Spleen (tissue), 11 donors: Measurements from ENCODE around the gene AWAT2. TPM values are rescaled to one million over a fixed set of nuclear protein-coding genes. Genes with fewer than 3 reads are reported as not detected.

Experiments used
- DNase-seq: peaks from one replicate; pipeline ENCODE4 v3.0.0-alpha.2; 2020
- H3K27ac ChIP-seq, 8 donors: fragments of 200-600 bp; sonication (generic) in 7 of 8; 1 replicate in 4 of 8; 2 replicates in 4 of 8; pipeline versions ENCODE4 v1.5.0 to v1.8.0; 2016 to 2021; ENCODE audit warnings: inconsistent platforms in 4 of 8, mild to moderate bottlenecking in 4 of 8, moderate library complexity in 1 of 8
- H3K27me3 ChIP-seq, 7 donors: fragments of 200-600 bp; sonication (generic) in 6 of 7; replicated peaks in 1 of 7; 1 replicate in 4 of 7; 2 replicates in 3 of 7; pipeline versions ENCODE4 v1.5.0 to v1.8.0; 2016 to 2021; ENCODE audit warnings: inconsistent platforms in 3 of 7, mild to moderate bottlenecking in 1 of 7
- H3K36me3 ChIP-seq, 6 donors: fragments of 200-600 bp; sonication (generic) in 5 of 6; 1 replicate in 4 of 6; 2 replicates in 2 of 6; pipeline versions ENCODE4 v1.5.0 to v1.8.0; 2016 to 2021; ENCODE audit warnings: inconsistent platforms in 2 of 6
- H3K4me1 ChIP-seq, 6 donors: fragments of 200-600 bp; sonication (generic) in 5 of 6; 1 replicate in 3 of 6; 2 replicates in 3 of 6; pipeline versions ENCODE4 v1.5.0 to v1.8.0; 2016 to 2021; ENCODE audit warnings: inconsistent platforms in 3 of 6
- H3K4me3 ChIP-seq, 8 donors: fragments of 200-600 bp; sonication (generic) in 7 of 8; 1 replicate in 4 of 8; 2 replicates in 4 of 8; pipeline versions ENCODE4 v1.5.0 to v1.8.0; 2016 to 2021; ENCODE audit warnings: inconsistent platforms in 4 of 8, mild to moderate bottlenecking in 4 of 8, moderate library complexity in 2 of 8
- H3K9me3 ChIP-seq, 8 donors: fragments of 200-600 bp; sonication (generic) in 7 of 8; 1 replicate in 4 of 8; 2 replicates in 4 of 8; pipeline versions ENCODE4 v1.5.0 to v1.8.0; 2016 to 2021; ENCODE audit warnings: inconsistent platforms in 4 of 8
- POLR2A ChIP-seq, 3 donors: fragments of 450-650 bp; IDR thresholded peaks; one replicate each; pipeline ENCODE4 v1.5.1; 2017; ENCODE audit warnings: antibody characterized with exemption in 3 of 3, mild to moderate bottlenecking in 1 of 3
- POLR2AphosphoS5 ChIP-seq, 3 donors: sonication (generic); formaldehyde crosslinking; IDR thresholded peaks; one replicate each; pipeline ENCODE4 v1.5.1; 2017; ENCODE audit warnings: antibody characterized with exemption in 3 of 3
- WGBS, 5 donors: extraction: QIAGEN DNeasy Blood & Tissue Kit in 3 of 5; methylation state at CpG; one replicate each; pipeline versions ENCODE4 v1.1.5 to v1.1.7; 2013 to 2018; 5-methylcytosine and 5-hydroxymethylcytosine counted together
- intact Hi-C: fragments of 100-400 bp; cut with DNase I; formaldehyde crosslinking; loops from one replicate; pipeline ENCODE4 v1.15.0; 2023; ENCODE audit warnings: low total_unique reads
- polyA plus RNA-seq, 3 donors: library from polyadenylated mRNA; stranded (reverse); fragments of 200-250 nt; gene quantifications; one replicate each; pipeline ENCODE4 v1.2.1, GENCODE V29; 2013
- total RNA-seq, 7 donors: library from RNA; depleted of rRNA in 3 of 7; stranded (reverse); fragments of >200 nt in 3 of 7; fragmentation: NEBNext Ultra II Directional in 4 of 7; extraction: Animal tissue kit (Norgen Biotek cat#: 25700) in 4 of 7; gene quantifications; one replicate each; pipeline versions ENCODE4 v1.1.0 to v1.2.1, GENCODE V29; 2016 to 2021
- TF ChIP-seq, protein P1 (sequence below), 11 experiments: fragments of 200-600 bp in 7 of 11; fragments of 450-650 bp in 4 of 11; sonication (generic) in 4 of 11; IDR thresholded peaks in 8 of 11; conservative IDR thresholded peaks in 3 of 11; 1 replicate in 7 of 11; 2 replicates in 4 of 11; pipeline versions ENCODE4 v1.4.0 to v1.8.0; 2016 to 2021; ENCODE audit warnings: antibody characterized with exemption in 11 of 11, inconsistent platforms in 4 of 11, mild to moderate bottlenecking in 1 of 11
- donor health status: healthy with polysubstance abuse.
- donor health status: DM: no; HTN: no; CAD: no; lungs with moderate emphysema.
- donor health status: DM: no; HTN: no; CAD: no.
- donor health status: Bipolar disorder and iron deficiency.
- donor health status: healthy.
- donor health status: DM: no; HTN: no; CAD: no.
- donor health status: DM: yes; HTN: yes; CAD: no.

AWAT2 gene
- total and polyA plus RNA-seq, 10 donors: not detected

DNA sequence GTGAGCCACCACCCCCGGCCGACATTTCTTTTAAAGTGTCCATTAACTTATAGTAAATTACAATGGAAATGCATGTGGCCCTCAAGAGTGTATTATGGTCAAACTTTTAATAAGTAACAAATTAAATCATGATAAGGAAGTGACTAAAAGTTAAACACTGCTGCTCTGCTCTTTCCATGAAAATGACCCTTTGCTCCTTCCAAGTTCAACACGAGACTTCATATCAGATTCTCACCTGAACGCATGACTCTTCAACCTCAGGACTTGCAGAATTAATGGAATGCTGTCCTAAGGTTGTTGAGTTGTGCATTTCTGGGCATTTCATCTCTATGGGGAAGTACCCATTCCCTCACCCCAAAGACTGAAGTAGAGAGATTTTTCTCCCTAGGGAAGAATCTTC is 27.1 kb downstream of the AWAT2 start:
- 84 to 98% (median 94%) methylated on average over 4 of the region's 4 CpGs for WGBS, 5 donors
- Histone ChIP-seq H3K27me3 (no peaks in the 10 kb centered on the region), H3K4me3 (no peak overlapping the region), H3K4me1 (peaks cover 0 to 12% (median 0%) of the 10 kb centered on the region in 6 donors), H3K36me3 (no peaks in the 10 kb centered on the region), H3K27ac (no peak overlapping the region), H3K9me3 (peaks cover 0 to 4% (median 0%) of the 10 kb centered on the region in 8 donors)
- intact Hi-C loops: no loop called here
- no peak for DNase-seq
- TF ChIP-seq POLR2AphosphoS5 (IDR thresholded peaks at IDR 0.05) (no peak), POLR2A (IDR thresholded peaks at IDR 0.05) (no peak)
- TF ChIP-seq, protein P1, sequence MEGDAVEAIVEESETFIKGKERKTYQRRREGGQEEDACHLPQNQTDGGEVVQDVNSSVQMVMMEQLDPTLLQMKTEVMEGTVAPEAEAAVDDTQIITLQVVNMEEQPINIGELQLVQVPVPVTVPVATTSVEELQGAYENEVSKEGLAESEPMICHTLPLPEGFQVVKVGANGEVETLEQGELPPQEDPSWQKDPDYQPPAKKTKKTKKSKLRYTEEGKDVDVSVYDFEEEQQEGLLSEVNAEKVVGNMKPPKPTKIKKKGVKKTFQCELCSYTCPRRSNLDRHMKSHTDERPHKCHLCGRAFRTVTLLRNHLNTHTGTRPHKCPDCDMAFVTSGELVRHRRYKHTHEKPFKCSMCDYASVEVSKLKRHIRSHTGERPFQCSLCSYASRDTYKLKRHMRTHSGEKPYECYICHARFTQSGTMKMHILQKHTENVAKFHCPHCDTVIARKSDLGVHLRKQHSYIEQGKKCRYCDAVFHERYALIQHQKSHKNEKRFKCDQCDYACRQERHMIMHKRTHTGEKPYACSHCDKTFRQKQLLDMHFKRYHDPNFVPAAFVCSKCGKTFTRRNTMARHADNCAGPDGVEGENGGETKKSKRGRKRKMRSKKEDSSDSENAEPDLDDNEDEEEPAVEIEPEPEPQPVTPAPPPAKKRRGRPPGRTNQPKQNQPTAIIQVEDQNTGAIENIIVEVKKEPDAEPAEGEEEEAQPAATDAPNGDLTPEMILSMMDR (IDR thresholded peaks at IDR 0.05 in 8 of 11, conservative IDR thresholded peaks at IDR 0.05 in 3 of 11): no peak

GRCh38 chrX:70016513-70016912 is 33.2 kb downstream of the AWAT2 start:
- TF ChIP-seq, protein P1 (IDR thresholded peaks at IDR 0.05 in 8 of 11, conservative IDR thresholded peaks at IDR 0.05 in 3 of 11): no peak
- TF ChIP-seq POLR2A (IDR thresholded peaks at IDR 0.05) (no peak), POLR2AphosphoS5 (IDR thresholded peaks at IDR 0.05) (no peak)
- H3K27me3 ChIP-seq: peaks cover 0 to 28% (median 0%) of the 10 kb centered on the region in 7 donors
- WGBS, 5 donors: 72 to 85% (median 78%) methylated on average over 2 of the region's 2 CpGs
- intact Hi-C loops: no loop called here
- H3K27ac ChIP-seq: no peak overlapping the region
- H3K36me3 ChIP-seq: no peaks in the 10 kb centered on the region
- no peaks in the 10 kb centered on the region for H3K4me1 ChIP-seq
- H3K4me3 ChIP-seq: no peak overlapping the region
- H3K9me3 ChIP-seq: peaks cover 0 to 4% (median 0%) of the 10 kb centered on the region in 8 donors
- no peak for DNase-seq

- intact Hi-C loops: no loop called here
- H3K9me3 ChIP-seq: peaks cover 0 to 4% (median 0%) of the 10 kb centered on the region in 8 donors
- no peak overlapping the region for H3K27ac ChIP-seq
- no peak for DNase-seq
- H3K36me3 ChIP-seq: no peaks in the 10 kb centered on the region
- peaks cover 0 to 28% (median 0%) of the 10 kb centered on the region in 7 donors for H3K27me3 ChIP-seq
- 59 to 83% (median 64%) methylated on average over 2 to 5 of the region's 5 CpGs for WGBS, 5 donors
- no peak overlapping the region for H3K4me3 ChIP-seq
- H3K4me1 ChIP-seq: no peaks in the 10 kb centered on the region
- TF ChIP-seq, protein P1 (IDR thresholded peaks at IDR 0.05 in 8 of 11, conservative IDR thresholded peaks at IDR 0.05 in 3 of 11): no peak
- no peak for TF ChIP-seq POLR2A (IDR thresholded peaks at IDR 0.05)
- no peak for TF ChIP-seq POLR2AphosphoS5 (IDR thresholded peaks at IDR 0.05)
Observed at GRCh38 chrX:70013466-70014381, 36.0 kb downstream of the AWAT2 start.

DNA sequence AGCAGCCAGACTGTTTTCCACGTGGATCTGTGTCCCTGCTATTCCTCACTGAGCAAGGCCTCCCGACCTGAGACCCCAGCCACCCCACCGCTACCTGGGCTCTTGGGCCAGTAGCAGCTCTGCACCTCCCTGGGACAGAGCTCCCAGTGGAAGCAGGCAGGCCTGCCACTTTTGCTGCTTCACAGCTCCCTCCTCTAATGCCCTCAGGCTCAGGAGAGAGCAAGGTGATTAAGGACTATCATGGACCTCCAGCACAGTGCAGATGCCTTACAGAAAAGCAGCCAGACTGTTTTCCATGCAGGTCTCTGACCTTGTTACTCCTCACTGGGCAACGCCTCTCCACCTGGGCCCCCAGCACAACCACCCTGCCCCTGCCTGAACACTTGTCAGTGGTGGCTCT is 37.0 kb downstream of the AWAT2 start:
- H3K36me3 ChIP-seq: no peaks in the 10 kb centered on the region
- DNase-seq: no peak
- no peak overlapping the region for H3K27ac ChIP-seq
- intact Hi-C loops: no loop called here
- peaks cover 0 to 28% (median 0%) of the 10 kb centered on the region in 7 donors for H3K27me3 ChIP-seq
- no peaks in the 10 kb centered on the region for H3K4me1 ChIP-seq
- no peaks in the 10 kb centered on the region for H3K9me3 ChIP-seq
- WGBS, 5 donors: 54 to 86% (median 68%) methylated on average over 1 to 4 of the region's 4 CpGs
- H3K4me3 ChIP-seq: no peak overlapping the region
- TF ChIP-seq POLR2A (IDR thresholded peaks at IDR 0.05) (no peak), POLR2AphosphoS5 (IDR thresholded peaks at IDR 0.05) (no peak)
- TF ChIP-seq, protein P1 (IDR thresholded peaks at IDR 0.05 in 8 of 11, conservative IDR thresholded peaks at IDR 0.05 in 3 of 11): no peak
